Calu3 (cell line): ENCODE measurements around the gene CDH4. TPM values are rescaled to one million over a fixed set of nuclear protein-coding genes. Genes with fewer than 3 reads are reported as not detected.

Experiments
- BruUV-seq: library from RNA; stranded (reverse); fragments of 400-500 nt; replicated peaks from 2 replicates; lab custom pipeline; 2021; lab: Mats Ljungman, UMichigan
- CTCF ChIA-PET: fragments of 300-600 bp; sonication (Branson Sonifier 250); formaldehyde crosslinking; loops from one replicate; lab custom pipeline; 2022; ENCODE audit warnings: antibody characterized with exemption; lab: Charles Lee
- DNase-seq: peaks from one replicate; pipeline ENCODE4 v3.0.0; 2022
- H3K27ac Mint-ChIP-seq: one replicate; pipeline ENCODE4 v1.8.0; 2022; ENCODE audit warnings: mixed read lengths; ENCODE audit not compliant: unreplicated experiment
- H3K27me3 Mint-ChIP-seq: one replicate; pipeline ENCODE4 v1.8.0; 2022; ENCODE audit warnings: mixed read lengths; ENCODE audit not compliant: unreplicated experiment
- H3K36me3 Mint-ChIP-seq: one replicate; pipeline ENCODE4 v1.8.0; 2022; ENCODE audit warnings: mild to moderate bottlenecking, moderate library complexity, mixed read lengths; ENCODE audit not compliant: insufficient read depth, unreplicated experiment
- H3K4me1 Mint-ChIP-seq: one replicate; pipeline ENCODE4 v1.8.0; 2022; ENCODE audit warnings: mild to moderate bottlenecking, low read depth, mixed read lengths; ENCODE audit not compliant: unreplicated experiment
- H3K4me3 Mint-ChIP-seq: one replicate; pipeline ENCODE4 v1.8.0; 2022; ENCODE audit warnings: mild to moderate bottlenecking, low read depth, moderate library complexity, mixed read lengths; ENCODE audit not compliant: unreplicated experiment
- H3K9me3 Mint-ChIP-seq: one replicate; pipeline ENCODE4 v1.8.0; 2022; ENCODE audit warnings: low read depth, mixed read lengths; ENCODE audit not compliant: unreplicated experiment
- CTCF ChIP-seq: fragments of 200-600 bp; IDR thresholded peaks from one replicate; pipeline ENCODE4 v1.8.0; 2022; ENCODE audit warnings: antibody characterized with exemption; ENCODE audit not compliant: unreplicated experiment
- intact Hi-C: fragments of 100-400 bp; cut with micrococcal nuclease; formaldehyde crosslinking; loops from one replicate; pipeline ENCODE4 v1.10.0; 2022; ENCODE audit not compliant: unreplicated experiment
- total RNA-seq: library from RNA; stranded (reverse); gene quantifications from 2 replicates; pipeline ENCODE4 v1.2.3, GENCODE V29; 2022

Gene CDH4
- total RNA-seq, 1 experiment from 2014 or later: not detected

- intact Hi-C loops: no loop called here
- no TSS peak for BruUV-seq
- Mint-ChIP-seq H3K4me1 (peaks cover 12% of the 10 kb centered on the region), H3K27ac (no peak overlapping the region), H3K9me3 (peaks cover 2% of the 10 kb centered on the region), H3K27me3 (peaks cover 65% of the 10 kb centered on the region), H3K4me3 (no peak overlapping the region), H3K36me3 (no peaks in the 10 kb centered on the region)
- CTCF ChIA-PET: interaction anchor here (0.6 kb wide), 1 partner anchor 1581 kb away, joined by 4 read pairs; no protein-coding TSS in a partner anchor
- DNase-seq: no peak
- no peak for TF ChIP-seq CTCF
These were observed 547.4 kb downstream of the CDH4 start for GRCh38 chr20:61799394-61799923.

GRCh38 chr20:61799928-61800327, 547.9 kb downstream of the CDH4 start:
- Mint-ChIP-seq H3K9me3 (peaks cover under 1% of the 10 kb centered on the region), H3K36me3 (no peaks in the 10 kb centered on the region), H3K27ac (no peak overlapping the region), H3K27me3 (peaks cover 67% of the 10 kb centered on the region), H3K4me1 (peaks cover 13% of the 10 kb centered on the region), H3K4me3 (no peak overlapping the region)
- intact Hi-C loops: no loop called here
- CTCF ChIA-PET: no interaction called here
- DNase-seq: no peak
- no TSS peak for BruUV-seq
- TF ChIP-seq CTCF: no peak

- BruUV-seq: no TSS peak
- Mint-ChIP-seq H3K4me1 (peaks cover 13% of the 10 kb centered on the region), H3K9me3 (no peaks in the 10 kb centered on the region), H3K36me3 (no peaks in the 10 kb centered on the region), H3K27me3 (peaks cover 67% of the 10 kb centered on the region), H3K4me3 (no peak overlapping the region), H3K27ac (no peak overlapping the region)
- no peak for DNase-seq
- TF ChIP-seq CTCF: no peak
- intact Hi-C loops: no loop called here
- CTCF ChIA-PET: no interaction called here
These were observed 548.5 kb downstream of the CDH4 start for GRCh38 chr20:61800359-61801064.

GRCh38 chr20:61801065-61801360, 549.0 kb downstream of the CDH4 start:
- Mint-ChIP-seq H3K4me3 (no peak overlapping the region), H3K36me3 (no peaks in the 10 kb centered on the region), H3K27me3 (peaks cover 67% of the 10 kb centered on the region), H3K9me3 (no peaks in the 10 kb centered on the region), H3K27ac (no peak overlapping the region), H3K4me1 (peaks cover 13% of the 10 kb centered on the region)
- no TSS peak for BruUV-seq
- CTCF ChIA-PET: no interaction called here
- no peak for TF ChIP-seq CTCF
- DNase-seq: no peak
- intact Hi-C loops: no loop called here
